ENCODE results near the gene USH2A.

The USH2A gene

GRCh38 chr1:215830226-215830810 is 592.9 kb downstream of the USH2A start:
- Histone ChIP-seq H3K9me3 (ENCODE audit: control insufficient read depth, insufficient read depth, low read depth, low read length) (no peaks in the 10 kb centered on the region), H3K27ac (ENCODE audit: extremely low read depth, low read depth, low read length) (no peak overlapping the region), H3K4me1 (ENCODE audit: control insufficient read depth, insufficient read depth, low read length) (no peaks in the 10 kb centered on the region), H3K36me3 (ENCODE audit: control insufficient read depth in 2 of 2, insufficient read depth in 1 of 2, low read length in 2 of 2) (no peaks in the 10 kb centered on the region), H3K4me3 (ENCODE audit: low read depth, low read length) (no peak overlapping the region)
- POLR2A ChIA-PET, result no interaction called here
- no peak for TF ChIP-seq ZNF600 (tag by site-specific recombination; IDR thresholded peaks at IDR 0.05)
- TF ChIP-seq SP7 (tag by site-specific recombination; IDR thresholded peaks at IDR 0.05), result no peak
- TF ChIP-seq ZNF677 (tag by site-specific recombination; IDR thresholded peaks at IDR 0.05), result no peak
- no peak for TF ChIP-seq KLF7 (tag by site-specific recombination; IDR thresholded peaks at IDR 0.05; ENCODE audit: borderline replicate concordance)
- no peak for TF ChIP-seq ZNF488 (tag by site-specific recombination; IDR thresholded peaks at IDR 0.05)
- TF ChIP-seq ZBTB8A (tag by site-specific recombination; IDR thresholded peaks at IDR 0.05), result no peak
- TF ChIP-seq ZBTB48 (tag by site-specific recombination; IDR thresholded peaks at IDR 0.05), result no peak
- TF ChIP-seq KLF17 (tag by site-specific recombination; IDR thresholded peaks at IDR 0.05), result no peak
- no peak for TF ChIP-seq ZBTB7A (tag by site-specific recombination; IDR thresholded peaks at IDR 0.05; ENCODE audit: low read depth)
- no peak for TF ChIP-seq ZNF518A (tag by site-specific recombination; conservative IDR thresholded peaks at IDR 0.05; ENCODE audit: low read depth)
- TF ChIP-seq TRIM28 (IDR thresholded peaks at IDR 0.05; ENCODE audit: borderline replicate concordance, low read length), result no peak
- TF ChIP-seq ZNF114 (tag by site-specific recombination; IDR thresholded peaks at IDR 0.05), result no peak
- TF ChIP-seq ZBTB1 (tag by site-specific recombination; IDR thresholded peaks at IDR 0.05), result no peak
- TF ChIP-seq ZNF768 (tag by site-specific recombination; IDR thresholded peaks at IDR 0.05), result no peak
- no peak for TF ChIP-seq ZNF580 (tag by site-specific recombination; IDR thresholded peaks at IDR 0.05)
- no peak for TF ChIP-seq ZNF548 (tag by site-specific recombination; IDR thresholded peaks at IDR 0.05)
- TF ChIP-seq IKZF3 (tag by site-specific recombination; IDR thresholded peaks at IDR 0.05), result no peak
- no peak for TF ChIP-seq PRDM10 (tag by site-specific recombination; IDR thresholded peaks at IDR 0.05)
- TF ChIP-seq ZNF19 (tag by site-specific recombination; IDR thresholded peaks at IDR 0.05; ENCODE audit: low read depth), result no peak
- TF ChIP-seq ZNF621 (tag by site-specific recombination; IDR thresholded peaks at IDR 0.05), result no peak
- CTCF ChIA-PET, result interaction anchor here (0.8 kb wide), 1 partner anchor 120 kb away, joined by 4 read pairs; no protein-coding TSS in a partner anchor

Measured in HEK293 (cell line).